Measurements from ENCODE around the gene CCDC181.

DNA sequence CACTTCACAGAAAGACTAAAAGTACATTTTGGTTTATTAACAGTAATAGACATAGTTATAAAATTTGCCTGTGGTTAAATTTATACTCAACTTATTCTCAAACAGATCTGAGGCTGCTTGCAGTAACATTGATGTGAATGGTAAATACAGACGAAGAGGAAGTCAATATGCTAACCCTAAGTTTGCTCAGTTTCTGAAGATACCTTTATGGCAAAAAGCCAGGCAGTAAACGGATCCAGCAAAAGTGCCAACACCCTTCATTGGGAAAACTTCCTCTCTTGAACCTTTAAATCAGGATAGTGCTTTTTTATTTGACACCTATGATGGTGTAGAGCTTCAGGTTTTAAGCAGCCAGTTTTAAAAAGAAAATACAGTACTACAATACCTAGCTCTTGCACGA is 16.6 kb upstream of the CCDC181 start:
- no peak for TF ChIP-seq PKNOX1 (IDR thresholded peaks at IDR 0.05)
- no peak for TF ChIP-seq SP1 (IDR thresholded peaks at IDR 0.05)
- TF ChIP-seq FOXM1 (IDR thresholded peaks at IDR 0.05; ENCODE audit: borderline replicate concordance) = no peak
- TF ChIP-seq BHLHE40 (IDR thresholded peaks at IDR 0.05; ENCODE audit: borderline replicate concordance) = no peak

All from HEK293T (cell line).